ENCODE results near the gene TP53TG3C. TPM values are rescaled to one million over a fixed set of nuclear protein-coding genes. Genes with fewer than 3 reads are reported as not detected.
"Not testable (repeated sequence)": the region's sequence is repeated elsewhere in the genome, so short reads cannot be mapped to it uniquely, and the experiment has no call there.

Gene TP53TG3C, protein sequence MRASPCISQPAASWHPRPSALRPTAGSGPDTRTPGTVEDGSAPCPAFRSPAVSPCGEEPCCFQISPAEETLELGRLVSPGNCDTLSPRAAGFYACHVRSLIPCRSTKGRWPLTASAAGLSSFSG
- total RNA-seq (2022) (not detected in 2 replicates), Bru-seq, nascent RNA (not detected), BruChase-seq, experiment 1, labeled RNA remaining after a 6-hour chase (not detected), BruChase-seq, experiment 2, labeled RNA remaining after a 2-hour chase (not detected)
- long read RNA-seq, result 0 reads

DNA sequence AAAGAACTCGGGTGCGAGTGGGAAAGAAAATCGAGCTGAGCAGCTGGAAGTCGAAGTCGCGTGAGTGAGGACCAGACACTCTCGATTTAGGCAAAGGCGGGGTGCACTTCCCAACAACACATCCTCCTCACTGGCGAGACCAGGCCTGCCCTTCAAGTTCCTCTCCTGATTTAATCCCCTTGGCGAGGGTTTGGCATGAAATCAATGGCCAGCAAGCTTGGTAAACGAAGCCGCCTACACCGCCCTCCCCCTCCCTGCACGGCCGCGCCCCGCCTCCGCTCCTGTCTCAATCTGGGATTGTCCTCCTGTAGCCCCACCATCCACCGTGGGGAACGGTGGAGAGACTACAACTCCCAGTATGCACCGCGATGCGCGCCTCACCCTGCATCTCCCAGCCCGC is at the start of gene TP53TG3C:
TP53TG3C (plus strand) TSS at position 301 of the 400 bp plus-strand sequence; CDS start at position 369, 68 bp downstream.
- H3K4me3 Mint-ChIP-seq (ENCODE audit: low read depth, unreplicated experiment); intact Hi-C loops (cut with micrococcal nuclease; ENCODE audit: unreplicated experiment); H3K27ac Mint-ChIP-seq (ENCODE audit: unreplicated experiment); H3K27me3 Mint-ChIP-seq (ENCODE audit: unreplicated experiment); H3K36me3 Mint-ChIP-seq (ENCODE audit: insufficient read depth, unreplicated experiment); H3K4me1 Mint-ChIP-seq (ENCODE audit: low read depth, unreplicated experiment); CTCF ChIA-PET; BruUV-seq (replicated peaks); DNase-seq; H3K9me3 Mint-ChIP-seq (ENCODE audit: low read depth, unreplicated experiment): not testable (repeated sequence)

Other genes starting within 250 kb of the TP53TG3C start
- not detected in 2 replicates for gene TP53TG3E, start 110.1 kb downstream of the TP53TG3C start, total RNA-seq (2022)
- gene TP53TG3B, start 166.6 kb downstream of the TP53TG3C start, total RNA-seq (2022), result not detected in 2 replicates